Activated T-helper 9 cell treated with anti-CD3 and anti-CD28 coated beads, Interleukin-2, amount 50 U/mL, for 16 hours (primary cell): Measurements from ENCODE around the gene ZNF865.
"Not testable (repeated sequence)": the region's sequence is repeated elsewhere in the genome, so short reads cannot be mapped to it uniquely, and the experiment has no call there.

Experiments
- DNase-seq: peaks from one replicate; pipeline ENCODE4 v3.0.0-alpha.2; 2020; ENCODE audit warnings: low read depth

Gene ZNF865

GRCh38 chr19:55605637-55606470, at the start of gene ZNF865:
TSS of gene ZNF865 (plus strand) at chr19:55605647. CDS start at chr19:55613619, 7,972 bp downstream.
- DNase-seq, result peak; percentile 61

- DNase-seq, result no peak
Observed at GRCh38 chr19:55559684-55560083, 45.8 kb upstream of the ZNF865 start.

- DNase-seq, result no peak
Observed at GRCh38 chr19:55563261-55563690, 42.2 kb upstream of the ZNF865 start.

- DNase-seq, result no peak
Observed at GRCh38 chr19:55566823-55567222, 38.6 kb upstream of the ZNF865 start.

GRCh38 chr19:55567708-55568328, 37.6 kb upstream of the ZNF865 start:
- no peak for DNase-seq

- DNase-seq, result not testable (repeated sequence)
Observed at GRCh38 chr19:55569477-55569876, 36.0 kb upstream of the ZNF865 start.

- not testable (repeated sequence) for DNase-seq
Observed at GRCh38 chr19:55573929-55574328, 31.5 kb upstream of the ZNF865 start.

GRCh38 chr19:55576746-55577145, 28.7 kb upstream of the ZNF865 start:
- DNase-seq, result no peak

GRCh38 chr19:55578031-55578760, 27.3 kb upstream of the ZNF865 start:
- no peak for DNase-seq

GRCh38 chr19:55578761-55579747, 26.4 kb upstream of the ZNF865 start:
- DNase-seq, result no peak

- DNase-seq, result no peak
Observed at GRCh38 chr19:55579766-55580621, 25.5 kb upstream of the ZNF865 start.

GRCh38 chr19:55580628-55581144, 24.8 kb upstream of the ZNF865 start, which contains the start of gene ZNF579:
TSS of gene ZNF579 (minus strand) at chr19:55580848. CDS start at chr19:55579639, 1,209 bp downstream.
- peak; percentile 65 for DNase-seq

GRCh38 chr19:55581145-55581822, 24.2 kb upstream of the ZNF865 start:
- no peak for DNase-seq

- DNase-seq, result no peak
Observed at GRCh38 chr19:55581823-55582223, 23.6 kb upstream of the ZNF865 start.

- not testable (repeated sequence) for DNase-seq
Observed at GRCh38 chr19:55582284-55582683, 23.2 kb upstream of the ZNF865 start.

GRCh38 chr19:55583897-55584296, 21.6 kb upstream of the ZNF865 start:
- DNase-seq, result not testable (repeated sequence)

GRCh38 chr19:55584871-55585270, 20.6 kb upstream of the ZNF865 start:
- no peak for DNase-seq

- DNase-seq, result peak; percentile 32
Observed at GRCh38 chr19:55585658-55586339, 19.6 kb upstream of the ZNF865 start.
